Iris pigment epithelial cell (primary cell): ENCODE data around the gene GRIK5.

Experiments
- DNase-seq: peaks from one replicate; pipeline ENCODE4 v3.0.0-alpha.2; 2011; ENCODE audit warnings: low read depth

Gene GRIK5, protein sequence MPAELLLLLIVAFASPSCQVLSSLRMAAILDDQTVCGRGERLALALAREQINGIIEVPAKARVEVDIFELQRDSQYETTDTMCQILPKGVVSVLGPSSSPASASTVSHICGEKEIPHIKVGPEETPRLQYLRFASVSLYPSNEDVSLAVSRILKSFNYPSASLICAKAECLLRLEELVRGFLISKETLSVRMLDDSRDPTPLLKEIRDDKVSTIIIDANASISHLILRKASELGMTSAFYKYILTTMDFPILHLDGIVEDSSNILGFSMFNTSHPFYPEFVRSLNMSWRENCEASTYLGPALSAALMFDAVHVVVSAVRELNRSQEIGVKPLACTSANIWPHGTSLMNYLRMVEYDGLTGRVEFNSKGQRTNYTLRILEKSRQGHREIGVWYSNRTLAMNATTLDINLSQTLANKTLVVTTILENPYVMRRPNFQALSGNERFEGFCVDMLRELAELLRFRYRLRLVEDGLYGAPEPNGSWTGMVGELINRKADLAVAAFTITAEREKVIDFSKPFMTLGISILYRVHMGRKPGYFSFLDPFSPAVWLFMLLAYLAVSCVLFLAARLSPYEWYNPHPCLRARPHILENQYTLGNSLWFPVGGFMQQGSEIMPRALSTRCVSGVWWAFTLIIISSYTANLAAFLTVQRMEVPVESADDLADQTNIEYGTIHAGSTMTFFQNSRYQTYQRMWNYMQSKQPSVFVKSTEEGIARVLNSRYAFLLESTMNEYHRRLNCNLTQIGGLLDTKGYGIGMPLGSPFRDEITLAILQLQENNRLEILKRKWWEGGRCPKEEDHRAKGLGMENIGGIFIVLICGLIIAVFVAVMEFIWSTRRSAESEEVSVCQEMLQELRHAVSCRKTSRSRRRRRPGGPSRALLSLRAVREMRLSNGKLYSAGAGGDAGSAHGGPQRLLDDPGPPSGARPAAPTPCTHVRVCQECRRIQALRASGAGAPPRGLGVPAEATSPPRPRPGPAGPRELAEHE

DNA sequence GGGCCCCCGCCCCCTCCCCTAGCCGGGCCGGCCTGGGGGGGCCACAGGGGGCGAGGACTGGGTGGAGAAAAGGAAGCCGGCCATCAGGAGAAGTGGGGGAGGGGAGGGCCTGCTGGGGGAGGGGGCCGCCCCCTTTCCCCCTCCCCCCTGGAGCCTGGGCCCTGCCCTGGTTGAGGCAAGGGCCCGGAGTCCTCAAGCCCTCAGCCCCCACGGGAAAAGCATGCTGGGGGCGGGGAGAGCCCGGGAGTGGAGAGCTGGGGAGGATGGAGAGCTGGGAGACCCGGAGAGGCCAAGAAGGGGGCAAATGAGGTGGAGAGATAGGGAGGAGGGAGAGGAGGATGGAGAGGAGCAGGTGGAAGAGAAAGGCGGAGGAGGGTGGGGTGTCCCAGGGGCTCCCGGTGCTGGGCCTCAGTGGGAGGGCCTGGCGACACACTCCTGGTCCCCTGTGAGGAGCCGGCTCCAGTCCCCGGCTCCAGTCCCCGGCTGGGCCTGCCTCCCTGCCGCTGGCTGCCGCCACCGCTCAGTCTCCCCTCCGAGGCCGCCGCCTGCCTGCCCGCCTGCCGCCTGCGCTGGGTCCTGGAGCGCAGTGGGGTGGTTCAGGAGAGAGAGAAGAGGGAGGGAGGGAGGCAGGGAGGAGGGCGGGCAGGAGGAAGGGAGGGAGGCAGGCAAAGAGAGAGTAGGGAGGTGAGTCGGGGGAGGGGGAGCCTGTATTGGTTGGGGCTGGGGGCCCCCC lies at the start of gene GRIK5:
Gene GRIK5, minus strand, starts transcription at position 588 of the 733 bp plus-strand sequence. CDS start 4,436 bp downstream, outside the sequence.
- no peak for DNase-seq

GRCh38 chr19:42117076-42117475 lies 47.1 kb upstream of the GRIK5 start:
- DNase-seq: no peak

DNA sequence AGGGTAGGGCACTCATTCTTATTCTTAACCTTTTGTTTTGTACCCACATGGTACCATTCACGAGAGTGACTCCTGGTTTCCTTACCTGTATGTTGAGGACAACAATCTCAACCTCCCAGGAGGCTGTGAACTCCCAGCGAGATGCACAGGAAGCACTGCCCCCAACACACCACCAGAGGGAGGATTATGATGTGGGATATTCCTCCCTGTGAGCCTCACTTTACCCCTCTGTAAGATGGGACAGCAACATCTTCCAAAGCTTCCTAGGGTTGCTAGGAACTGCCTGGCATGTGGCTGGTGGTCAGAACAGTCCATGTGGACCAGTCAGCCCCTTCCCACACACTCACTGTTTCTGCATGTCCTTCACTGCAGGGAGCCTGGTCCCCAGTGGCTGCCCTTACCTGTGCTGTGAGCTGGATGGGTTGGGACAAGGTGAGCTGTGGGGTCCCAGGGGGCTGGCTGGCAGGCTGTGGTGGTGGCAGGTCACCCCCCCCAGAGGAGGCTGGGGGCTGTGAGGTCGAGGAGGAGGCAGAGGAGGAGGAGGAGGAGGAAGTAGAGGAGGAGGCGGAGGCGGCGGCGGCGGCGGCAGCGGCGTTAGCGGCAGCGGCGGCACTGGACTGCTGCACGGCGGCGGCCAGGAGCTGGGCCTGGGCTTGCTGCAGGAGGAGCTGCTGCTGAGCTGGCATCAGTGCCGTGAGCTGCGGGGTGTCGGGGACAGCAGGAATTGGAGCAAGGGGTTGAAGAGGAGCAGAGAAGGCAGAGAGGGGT lies 46.5 kb upstream of the GRIK5 start:
- no peak for DNase-seq

DNA sequence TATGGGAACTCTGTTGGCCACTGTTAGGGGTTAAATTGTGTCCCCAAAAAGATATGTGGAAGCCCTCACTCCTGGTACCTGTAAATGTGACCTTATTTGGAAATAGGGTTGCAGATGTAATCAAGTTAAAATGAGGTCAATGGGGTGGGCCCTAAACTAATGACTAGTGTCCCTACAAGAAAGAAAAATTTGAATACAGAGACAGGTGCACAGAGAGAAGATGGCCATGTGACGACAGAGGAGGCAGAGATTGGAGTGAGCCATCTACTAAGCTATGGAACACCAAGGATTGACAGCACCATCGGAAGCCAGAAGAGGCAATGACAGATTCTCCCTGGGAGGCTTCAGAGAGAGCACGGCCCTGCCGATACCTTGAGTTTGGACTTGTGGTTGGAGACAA lies 45.7 kb upstream of the GRIK5 start:
- no peak for DNase-seq

- peak; percentile 67 for DNase-seq
Observed at GRCh38 chr19:42115219-42115618, 45.2 kb upstream of the GRIK5 start.

DNA sequence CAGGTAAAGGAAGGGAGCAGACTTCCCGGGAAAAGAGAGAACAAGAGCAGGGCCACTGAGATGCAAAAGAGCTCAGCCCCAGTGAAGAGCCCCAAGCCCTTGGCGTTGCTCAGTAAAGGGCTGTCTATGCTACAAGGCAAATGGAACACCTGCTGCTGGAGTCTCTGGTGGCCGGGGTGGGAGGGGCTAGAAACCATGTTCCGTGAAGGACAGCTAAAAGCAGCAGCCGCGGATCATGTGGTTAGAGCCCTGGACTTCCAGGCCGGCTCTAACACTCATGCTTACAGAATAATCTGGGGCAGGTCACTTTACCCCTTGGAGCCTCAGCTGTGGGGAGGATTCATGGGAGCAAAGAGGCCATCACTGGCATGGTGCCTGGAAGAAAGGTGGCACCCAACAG lies 44.4 kb upstream of the GRIK5 start:
- no peak for DNase-seq

DNA sequence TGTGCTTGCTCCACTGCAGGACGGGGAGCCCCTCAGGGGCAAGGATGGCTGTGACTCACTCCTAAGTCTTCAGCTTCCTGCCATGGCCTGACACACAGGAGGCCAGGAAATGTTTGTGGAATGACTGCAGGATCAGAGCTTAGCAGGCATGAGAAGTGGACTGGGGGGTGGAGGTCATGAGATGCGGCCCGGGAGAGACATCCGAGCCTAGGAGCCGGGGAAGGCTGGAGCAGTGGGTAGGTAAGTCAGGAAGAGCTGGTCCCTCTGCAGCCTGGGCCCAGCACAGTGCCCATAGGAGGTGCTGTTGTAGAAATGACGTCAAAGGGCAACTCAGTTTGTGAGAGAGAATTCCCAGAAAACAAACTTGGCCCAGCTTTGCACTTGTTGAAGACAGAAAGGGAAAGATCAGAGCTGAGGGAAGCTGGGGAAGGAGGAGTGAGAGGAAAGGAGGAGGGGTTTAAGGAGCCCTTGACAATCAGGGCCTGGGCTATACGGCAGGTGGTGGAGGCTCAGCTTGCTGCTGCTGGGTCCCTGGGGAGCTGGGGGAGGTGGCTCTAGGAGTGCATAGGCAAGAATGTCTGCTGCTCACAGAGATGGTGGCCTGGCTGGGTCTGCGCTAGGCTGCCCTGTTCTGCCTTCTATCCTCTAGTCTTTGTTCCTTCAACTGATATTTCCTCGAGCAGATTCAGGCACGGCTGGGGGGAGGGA lies 43.8 kb upstream of the GRIK5 start:
- peak; percentile 97 for DNase-seq

DNA sequence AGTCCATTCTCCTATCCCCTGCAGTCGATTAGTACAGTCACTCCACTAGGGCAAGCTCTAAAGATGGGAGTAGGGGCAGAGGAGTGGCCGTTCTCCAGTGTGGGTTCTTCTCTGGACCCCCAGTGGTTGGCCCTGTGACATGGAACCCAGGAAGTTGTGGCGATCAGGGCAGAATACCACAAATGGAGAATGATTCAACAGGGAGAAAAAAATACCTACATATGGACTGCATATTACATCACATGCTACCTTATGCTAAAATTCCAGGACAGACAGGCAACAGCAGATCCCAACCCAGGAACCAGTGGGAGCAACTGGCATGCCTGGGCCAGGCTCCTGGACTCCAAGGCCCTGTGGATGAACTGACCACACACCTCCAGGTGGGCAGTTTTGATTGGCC lies 41.8 kb upstream of the GRIK5 start:
- DNase-seq: no peak

DNA sequence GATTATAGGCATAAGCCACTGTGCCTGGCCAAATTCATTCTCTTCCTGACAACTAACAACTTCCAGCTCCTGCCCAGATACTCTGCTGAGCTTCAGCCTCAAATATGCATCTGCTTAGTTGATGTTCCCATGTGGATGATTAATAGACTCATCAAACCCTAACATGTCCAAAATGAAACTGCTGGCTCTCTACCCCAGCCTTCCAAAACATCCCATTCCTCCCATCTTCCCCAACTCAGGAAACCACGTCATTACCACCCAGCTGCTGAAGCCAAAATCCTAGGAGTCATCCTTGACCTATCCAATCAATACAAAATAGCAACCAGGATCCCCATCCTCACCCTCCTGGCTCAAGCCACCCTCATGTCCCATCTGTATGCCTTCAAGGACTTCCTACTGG lies 41.4 kb upstream of the GRIK5 start:
- no peak for DNase-seq

- no peak for DNase-seq
Observed at GRCh38 chr19:42110658-42111057, 40.7 kb upstream of the GRIK5 start.

DNA sequence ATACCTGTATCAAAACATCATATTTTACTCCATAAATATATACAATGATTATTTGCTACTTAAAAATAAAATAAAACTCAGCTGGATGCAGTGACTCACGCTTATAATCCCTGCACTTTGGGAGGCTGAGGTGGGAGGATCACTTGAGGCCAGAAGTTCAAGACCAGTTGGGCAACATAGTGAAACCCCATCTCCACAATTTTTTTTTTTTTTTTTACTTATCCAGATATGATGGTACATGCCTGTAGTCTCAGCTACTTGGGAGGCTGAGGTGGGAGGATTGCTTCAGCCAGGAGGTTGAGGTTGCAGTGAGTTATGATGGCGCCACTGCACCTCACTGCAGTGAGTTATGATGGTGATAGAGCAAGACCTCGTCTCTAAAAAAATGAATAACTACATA lies 39.9 kb upstream of the GRIK5 start:
- DNase-seq: peak; percentile 45

GRCh38 chr19:42108527-42109389 lies 38.8 kb upstream of the GRIK5 start:
- peak; percentile 88 for DNase-seq

GRCh38 chr19:42105368-42105767 lies 35.4 kb upstream of the GRIK5 start:
- no peak for DNase-seq

DNA sequence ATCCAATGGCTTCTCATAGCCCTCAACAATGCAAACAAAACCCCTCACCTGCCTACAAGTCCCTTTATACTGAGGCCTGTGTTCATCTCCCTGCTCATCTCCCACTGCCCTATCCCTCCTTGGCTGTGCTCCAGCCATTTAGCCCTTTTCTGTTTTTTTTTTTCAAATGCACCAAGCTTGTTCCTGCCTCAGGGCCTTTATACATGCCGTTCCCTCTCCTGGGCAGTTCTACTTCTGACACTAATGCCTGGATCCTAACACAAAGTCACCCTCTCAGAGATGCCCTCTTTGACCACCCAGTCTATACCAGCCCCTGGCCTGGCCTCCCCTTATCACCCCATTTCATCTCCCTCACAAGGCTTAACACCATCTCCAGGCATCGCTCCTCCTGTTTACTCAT lies 32.9 kb upstream of the GRIK5 start:
- DNase-seq: no peak

- peak; percentile 64 for DNase-seq
Observed at GRCh38 chr19:42100241-42100640, 30.2 kb upstream of the GRIK5 start.

DNA sequence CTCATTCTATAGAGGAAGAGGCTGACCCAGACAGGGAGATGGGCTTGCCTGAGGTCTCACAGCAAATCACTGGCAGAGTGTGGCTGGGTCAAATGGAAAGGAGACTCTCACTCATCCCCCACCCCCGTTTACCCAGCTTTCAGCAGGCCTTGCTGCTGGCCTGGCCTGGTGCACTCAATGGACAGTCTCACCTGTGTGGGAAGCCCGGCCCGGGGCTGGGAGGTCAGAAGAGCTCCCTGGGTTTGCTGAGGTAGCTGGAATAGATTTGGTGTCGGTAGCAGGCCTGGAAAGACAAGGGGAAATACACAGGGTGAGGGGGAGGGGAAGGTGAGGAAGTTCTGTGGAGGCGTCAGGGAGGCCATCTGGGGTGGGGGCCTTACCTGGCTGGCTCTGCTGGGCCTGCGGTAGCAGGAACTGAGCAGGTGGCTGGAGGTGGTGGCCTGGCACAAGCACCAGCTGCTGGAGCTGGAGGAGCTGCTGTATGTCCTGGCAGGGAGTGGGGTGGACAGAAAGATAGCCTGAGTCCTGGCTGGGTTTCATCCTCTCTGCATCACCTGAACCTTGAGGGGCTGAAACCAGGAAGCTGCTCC lies 29.4 kb upstream of the GRIK5 start:
- DNase-seq: no peak

GRCh38 chr19:42098781-42099180 lies 28.8 kb upstream of the GRIK5 start:
- no peak for DNase-seq

- DNase-seq: no peak
Observed at GRCh38 chr19:42097461-42097860, 27.5 kb upstream of the GRIK5 start.

DNA sequence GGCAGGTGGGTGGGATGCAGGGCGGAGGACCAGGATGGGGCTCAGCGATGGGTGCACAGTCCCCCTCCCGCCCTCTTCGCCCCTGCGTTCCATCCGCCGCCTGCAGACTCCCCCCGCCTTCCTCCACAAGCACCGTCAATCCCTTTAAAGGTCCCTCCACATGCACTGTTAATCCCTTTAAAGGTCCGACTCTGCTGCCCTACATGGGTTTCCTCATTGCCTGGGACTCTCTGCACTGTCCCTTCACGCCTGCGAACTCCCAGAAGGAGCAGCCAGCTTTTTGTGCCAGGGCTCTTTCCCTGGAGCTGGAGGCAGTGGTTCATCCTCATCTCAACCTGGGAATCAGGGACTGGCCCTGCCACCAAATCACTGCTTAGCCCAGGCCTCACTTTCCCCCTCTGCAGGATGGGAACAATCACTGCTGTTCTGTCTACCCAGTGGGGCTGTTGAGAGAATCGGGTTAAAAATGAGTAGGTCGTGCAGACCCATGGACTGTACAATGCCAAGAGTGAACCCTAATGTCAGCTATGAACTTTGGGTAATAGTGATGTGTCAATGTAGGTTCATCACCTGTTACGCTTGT lies 26.3 kb upstream of the GRIK5 start:
- no peak for DNase-seq
